K562 (cell line): ENCODE data around the gene NDUFB3. TPM values are rescaled to one million over a fixed set of nuclear protein-coding genes. Genes with fewer than 3 reads are reported as not detected.

ENCODE experiments used
- ATAC-seq: fragments of 200-7000 bp; cut with Tn5 transposase; 3 replicates; pipeline ENCODE4 v1.9.1; 2020; ENCODE audit warnings: moderate library complexity
- BruUV-seq: library from RNA; stranded (reverse); fragments of 400-500 nt; replicated peaks from 2 replicates; lab custom pipeline; 2021; lab: Mats Ljungman, UMichigan
- CTCF ChIA-PET: fragments of 300-600 bp; formaldehyde crosslinking; extraction: SDS; loops from one replicate; lab custom pipeline; 2021; ENCODE audit warnings: low intra/inter-chr PET ratio; lab: Yijun Ruan, JAX
- POLR2A ChIA-PET: fragments of 300-600, 350-650 bp; sonication (Branson Sonifier 250); formaldehyde crosslinking; extraction: SDS; loops from one replicate; lab custom pipeline; 2021; ENCODE audit warnings: antibody characterized with exemption, inconsistent platforms; lab: Yijun Ruan, JAX
- DNase-seq, 4 experiments: peaks; one replicate each; pipeline versions ENCODE4 v3.0.0 to v3.0.0-alpha.2; 2011 to 2018; ENCODE audit warnings: low spot score in 3 of 4, mixed read lengths in 3 of 4; ENCODE audit errors: extremely low read depth in 1 of 4
- FAIRE-seq: peaks from 2 replicates; lab custom pipeline; 2011; peaks lifted over from hg19 to GRCh38; lab: Jason Lieb, UNC
- H2AFZ ChIP-seq: 2 replicates; pipeline ENCODE4 v1.6.0; 2011; ENCODE audit warnings: low read depth, low read length, control low read depth, inconsistent platforms
- H3K27ac ChIP-seq: fragments of 200-600 bp; 3 replicates; pipeline ENCODE4 v1.8.0; 2011; ENCODE audit warnings: low read depth, mild to moderate bottlenecking, control low read depth, inconsistent platforms, low read length, moderate library complexity, mixed read lengths; ENCODE audit errors: extremely low read depth
- H3K27me3 ChIP-seq, 2 experiments: fragments of 300-600 bp in 1 of 2; 2 replicates in 1 of 2; 3 replicates in 1 of 2; pipeline versions ENCODE4 v1.6.0 to v1.8.0; 2011; ENCODE audit warnings: inconsistent platforms in 2 of 2, low read length in 2 of 2, mild to moderate bottlenecking in 1 of 2, mixed read lengths in 1 of 2, moderate library complexity in 1 of 2; ENCODE audit not compliant: control insufficient read depth in 2 of 2, insufficient read depth in 2 of 2
- H3K36me3 ChIP-seq: fragments of 300-600 bp; 3 replicates; pipeline ENCODE4 v1.8.0; 2011; ENCODE audit warnings: mild to moderate bottlenecking, low read length, inconsistent platforms; ENCODE audit not compliant: control insufficient read depth, insufficient read depth
- H3K4me1 ChIP-seq, 2 experiments: fragments of 200-600 bp in 1 of 2; replicated peaks in 1 of 2; 2 replicates in 1 of 2; 3 replicates in 1 of 2; pipeline versions ENCODE4 v1.5.1 to v1.8.0; 2011; ENCODE audit warnings: inconsistent platforms in 2 of 2, low read length in 2 of 2, mild to moderate bottlenecking in 1 of 2, mixed read lengths in 1 of 2, moderate library complexity in 1 of 2; ENCODE audit not compliant: control insufficient read depth in 2 of 2, insufficient read depth in 2 of 2
- H3K4me2 ChIP-seq: 2 replicates; pipeline ENCODE4 v1.6.1; 2011; ENCODE audit warnings: low read length, control low read depth, inconsistent platforms, mixed read lengths; ENCODE audit not compliant: insufficient read depth
- H3K4me3 ChIP-seq: fragments of 200-600 bp; sonication (generic), shearing (Covaris generic); 2 replicates; pipeline ENCODE4 v1.5.1; 2016; ENCODE audit warnings: control low read depth, inconsistent platforms
- H3K79me2 ChIP-seq: fragments of 200-600 bp; 3 replicates; pipeline ENCODE4 v1.8.0; 2011; ENCODE audit warnings: low read length, inconsistent platforms; ENCODE audit not compliant: control insufficient read depth, insufficient read depth
- H3K9ac ChIP-seq, 2 experiments: 2 replicates each; pipeline versions ENCODE4 v1.6.0 to v1.6.1; 2011; ENCODE audit warnings: low read depth in 2 of 2, low read length in 2 of 2, control low read depth in 1 of 2, inconsistent platforms in 1 of 2, mild to moderate bottlenecking in 1 of 2, mixed read lengths in 1 of 2; ENCODE audit not compliant: insufficient read depth in 1 of 2
- H3K9me1 ChIP-seq: one replicate; pipeline ENCODE4 v1.6.0; 2011; ENCODE audit warnings: inconsistent platforms, mild to moderate bottlenecking, low read length, moderate library complexity; ENCODE audit not compliant: control insufficient read depth, insufficient read depth
- H3K9me3 ChIP-seq: replicated peaks from 2 replicates; pipeline ENCODE4 v1.5.1; 2011; ENCODE audit warnings: low read depth, low read length, inconsistent platforms; ENCODE audit not compliant: control insufficient read depth, insufficient read depth
- H4K20me1 ChIP-seq: replicated peaks from 2 replicates; pipeline ENCODE4 v1.6.1; 2011; ENCODE audit warnings: low read length, inconsistent platforms, mixed read lengths; ENCODE audit not compliant: control insufficient read depth, insufficient read depth
- ARID1B ChIP-seq: fragments of 450-650 bp; IDR thresholded peaks from 2 replicates; pipeline ENCODE4 v1.6.1; 2016; ENCODE audit warnings: antibody characterized with exemption, mild to moderate bottlenecking, inconsistent platforms
- BHLHE40 ChIP-seq: IDR thresholded peaks from 2 replicates; pipeline ENCODE4 v1.6.1; 2011; ENCODE audit warnings: low read length, improper control_type of control experiment
- EGR1 ChIP-seq: fragments of 450-650 bp; conservative IDR thresholded peaks from 2 replicates; pipeline ENCODE4 v1.6.1; 2017; ENCODE audit warnings: mild to moderate bottlenecking
- FOXK2 ChIP-seq, 2 experiments: fragments of 450-650 bp; IDR thresholded peaks in 1 of 2; conservative IDR thresholded peaks in 1 of 2; 2 replicates each; pipeline ENCODE4 v1.6.1; 2016; ENCODE audit warnings: low read depth in 2 of 2, mild to moderate bottlenecking in 1 of 2
- GTF2F1 ChIP-seq: IDR thresholded peaks from 2 replicates; pipeline ENCODE4 v1.6.1; 2011; ENCODE audit warnings: low read depth, low read length, improper control_type of control experiment
- HMG20B ChIP-seq: fragments of 250-450 bp; sonication (Bioruptor Pico); IDR thresholded peaks from 2 replicates; pipeline ENCODE4 v1.5.0; 2021; ENCODE audit warnings: mild to moderate bottlenecking
- POLR2B ChIP-seq: fragments of 450-650 bp; IDR thresholded peaks from 2 replicates; pipeline ENCODE4 v1.6.1; 2018; ENCODE audit warnings: low read depth; ENCODE audit not compliant: partially characterized antibody
- POU5F1 ChIP-seq: fragments of 150-350 bp; IDR thresholded peaks from 2 replicates; pipeline ENCODE4 v1.6.1; 2014; ENCODE audit warnings: borderline replicate concordance, low read length, low read depth, mild to moderate bottlenecking; ENCODE audit not compliant: partially characterized antibody
- RFX5 ChIP-seq: IDR thresholded peaks from 2 replicates; pipeline ENCODE4 v1.6.1; 2011; ENCODE audit warnings: low read depth, mild to moderate bottlenecking, improper control_type of control experiment, low read length
- SMARCA5 ChIP-seq: fragments of 450-650 bp; IDR thresholded peaks from 2 replicates; pipeline ENCODE4 v1.6.1; 2016
- STAT5A ChIP-seq: IDR thresholded peaks from 2 replicates; pipeline ENCODE4 v1.6.1; 2012; ENCODE audit warnings: low read length, inconsistent platforms, borderline replicate concordance
- TBL1XR1 ChIP-seq, 2 experiments: IDR thresholded peaks; 2 replicates each; pipeline ENCODE4 v1.6.1; 2012; ENCODE audit warnings: improper control_type of control experiment in 2 of 2, low read length in 2 of 2, mild to moderate bottlenecking in 1 of 2
- ZBTB7A ChIP-seq: IDR thresholded peaks from 2 replicates; pipeline ENCODE4 v1.6.1; 2011; ENCODE audit warnings: low read depth, mild to moderate bottlenecking, low read length, moderate library complexity, borderline replicate concordance; ENCODE audit not compliant: control insufficient read depth
- WGBS: fragments of 100-300 bp; shearing (Covaris generic); methylation state at CpG from one replicate; pipeline ENCODE4 v1.1.6; 2016; ENCODE audit warnings: low coverage, mixed read lengths; ENCODE audit not compliant: insufficient coverage; ENCODE audit errors: missing lambda C conversion rate; 5-methylcytosine and 5-hydroxymethylcytosine counted together
- in situ Hi-C: fragments of 300-500 bp; cut with MboI; formaldehyde crosslinking; loops from 4 replicates; pipeline ENCODE4 v1.15.0; 2018; ENCODE audit warnings: inconsistent platforms, mixed read lengths
- intact Hi-C: fragments of 100-400 bp; cut with micrococcal nuclease; formaldehyde crosslinking; loops from 2 replicates; pipeline ENCODE4 v1.14.2; 2022
- polyA plus RNA-seq, 8 experiments: library from polyadenylated mRNA; depleted of rRNA in 4 of 8; stranded (reverse) in 5 of 8; unstranded in 3 of 8; fragments of >200 nt; fragmentation: Nextera tagmentation in 2 of 8; fragmentation: Illumina TruSeq in 1 of 8; extraction: Ambion mirVana in 2 of 8; extraction: Trizol in 1 of 8; gene quantifications; 2 replicates each; pipeline versions ENCODE4 v1.2.1 to v1.2.3, GENCODE V29; 2011 to 2014; ENCODE audit warnings: inconsistent platforms in 1 of 8, missing spikeins in 1 of 8
- total RNA-seq, 7 experiments: library from RNA; depleted of rRNA in 6 of 7; stranded (reverse); fragments of >200 nt in 6 of 7; fragmentation: Illumina TruSeq in 2 of 7; extraction: Trizol in 2 of 7; gene quantifications; 2 replicates each; pipeline versions ENCODE4 v1.2.1 to v1.2.3, GENCODE V29; 2011 to 2021; ENCODE audit warnings: low replicate concordance in 1 of 7
- TF ChIP-seq, protein P1 (sequence below): fragments of 450-650 bp; IDR thresholded peaks from 2 replicates; pipeline ENCODE4 v1.6.1; 2018; ENCODE audit not compliant: partially characterized antibody
- TF ChIP-seq, protein P2 (sequence below): fragments of 450-650 bp; IDR thresholded peaks from 2 replicates; pipeline ENCODE4 v1.6.1; 2016; ENCODE audit warnings: antibody characterized with exemption
- TF ChIP-seq, protein P3 (sequence below), 2 experiments: fragments of 450-650 bp; IDR thresholded peaks; 2 replicates each; pipeline ENCODE4 v1.6.1; 2016

Gene NDUFB3
- total and polyA plus RNA-seq, 9 of the 15 experiments (the other 6 are each of a cell fraction or from before 2014, with no cell fraction given): 126 to 786 (median 156) TPM

DNA sequence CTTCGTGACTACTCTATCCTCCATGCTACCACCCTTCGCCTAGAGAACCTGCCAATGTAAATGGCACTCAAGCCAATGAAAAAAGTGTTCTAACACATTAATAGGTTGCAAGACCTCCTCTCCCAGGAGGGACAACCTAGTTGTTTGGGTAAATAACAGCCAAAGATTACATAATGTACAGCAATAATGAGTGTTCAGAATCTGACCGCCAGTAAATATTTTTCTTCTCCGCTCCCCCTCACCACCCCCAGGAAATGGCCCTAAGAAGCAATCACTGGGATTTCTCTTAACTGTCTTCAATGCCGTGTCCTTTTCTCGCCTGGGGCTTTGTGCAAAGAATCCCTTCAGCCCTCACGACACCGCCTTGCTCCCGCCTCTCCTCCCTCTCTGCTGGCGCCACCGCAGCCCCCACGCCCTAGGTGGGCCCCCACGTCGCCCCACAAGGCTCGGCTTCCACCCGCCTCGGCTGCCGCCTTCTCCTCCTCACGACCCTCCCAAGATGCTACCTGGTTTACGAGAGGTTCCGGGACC lies 788 bp upstream of the NDUFB3 start:
- no peaks in the 10 kb centered on the region for H3K9me3 ChIP-seq
- POLR2A ChIA-PET: interaction anchor here (0.7 kb wide), 2 partner anchors 46 to 87 kb away, joined by 3 to 5 read pairs; no protein-coding TSS in a partner anchor
- CTCF ChIA-PET: no interaction called here
- DNase-seq (peak in 2 of 4 experiments; percentile 51 to 54), FAIRE-seq (no peak), ATAC-seq (peak; percentile 69)
- peaks cover 4% of the 10 kb centered on the region; the same call in 1 of the 2 replicates for H4K20me1 ChIP-seq
- BruUV-seq: TSS peak; percentile 63
- peaks cover 93% of the 10 kb centered on the region for H3K79me2 ChIP-seq
- peaks cover 3% of the 10 kb centered on the region for H3K9me1 ChIP-seq
- in situ Hi-C loops: loop anchor here (10.0 kb wide), 1 partner anchor 166 kb away; no protein-coding TSS in a partner anchor
- peaks cover 9% of the 10 kb centered on the region; the same call in 1 of the 3 replicates for H3K36me3 ChIP-seq
- intact Hi-C loops: loop anchor here (2.0 to 5.0 kb wide), 2 partner anchors 48 to 161 kb away; no protein-coding TSS in a partner anchor
- peak overlapping the region; percentile 83 for H3K4me3 ChIP-seq
- peak overlapping the region; percentile 99 for H3K27ac ChIP-seq
- no peaks in the 10 kb centered on the region for H3K27me3 ChIP-seq
- peak overlapping the region; percentile 91 to 92 for H3K9ac ChIP-seq
- WGBS: 0% methylated on average over 6 of the region's 21 CpGs
- H2AFZ ChIP-seq: peak overlapping the region; percentile 99
- peaks cover 4 to 8% of the 10 kb centered on the region in 2 experiments; a peak in 3 of 5 replicates for H3K4me1 ChIP-seq
- peak overlapping the region; percentile 91 for H3K4me2 ChIP-seq
- TF ChIP-seq POLR2B (peak; percentile 33), STAT5A (no peak), ZBTB7A (peak; percentile 63; the same call in 1 of the 2 replicates), TBL1XR1 (IDR thresholded peaks at IDR 0.05; ENCODE audit: low read length in 2 of 2) (no peak), GTF2F1 (0 out of 2 replicates have a peak, but pooled peaks have one; percentile 7), EGR1 (peak; percentile 52), FOXK2 (conservative IDR thresholded peaks at IDR 0.05 in 1 of 2, IDR thresholded peaks at IDR 0.05 in 1 of 2; ENCODE audit: low read depth in 2 of 2) (no peak), RFX5 (no peak), ARID1B (peak; percentile 42), HMG20B (CRISPR knock-in tag) (no peak), POU5F1 (no peak), SMARCA5 (no peak), BHLHE40 (no peak)
- TF ChIP-seq, protein P1, sequence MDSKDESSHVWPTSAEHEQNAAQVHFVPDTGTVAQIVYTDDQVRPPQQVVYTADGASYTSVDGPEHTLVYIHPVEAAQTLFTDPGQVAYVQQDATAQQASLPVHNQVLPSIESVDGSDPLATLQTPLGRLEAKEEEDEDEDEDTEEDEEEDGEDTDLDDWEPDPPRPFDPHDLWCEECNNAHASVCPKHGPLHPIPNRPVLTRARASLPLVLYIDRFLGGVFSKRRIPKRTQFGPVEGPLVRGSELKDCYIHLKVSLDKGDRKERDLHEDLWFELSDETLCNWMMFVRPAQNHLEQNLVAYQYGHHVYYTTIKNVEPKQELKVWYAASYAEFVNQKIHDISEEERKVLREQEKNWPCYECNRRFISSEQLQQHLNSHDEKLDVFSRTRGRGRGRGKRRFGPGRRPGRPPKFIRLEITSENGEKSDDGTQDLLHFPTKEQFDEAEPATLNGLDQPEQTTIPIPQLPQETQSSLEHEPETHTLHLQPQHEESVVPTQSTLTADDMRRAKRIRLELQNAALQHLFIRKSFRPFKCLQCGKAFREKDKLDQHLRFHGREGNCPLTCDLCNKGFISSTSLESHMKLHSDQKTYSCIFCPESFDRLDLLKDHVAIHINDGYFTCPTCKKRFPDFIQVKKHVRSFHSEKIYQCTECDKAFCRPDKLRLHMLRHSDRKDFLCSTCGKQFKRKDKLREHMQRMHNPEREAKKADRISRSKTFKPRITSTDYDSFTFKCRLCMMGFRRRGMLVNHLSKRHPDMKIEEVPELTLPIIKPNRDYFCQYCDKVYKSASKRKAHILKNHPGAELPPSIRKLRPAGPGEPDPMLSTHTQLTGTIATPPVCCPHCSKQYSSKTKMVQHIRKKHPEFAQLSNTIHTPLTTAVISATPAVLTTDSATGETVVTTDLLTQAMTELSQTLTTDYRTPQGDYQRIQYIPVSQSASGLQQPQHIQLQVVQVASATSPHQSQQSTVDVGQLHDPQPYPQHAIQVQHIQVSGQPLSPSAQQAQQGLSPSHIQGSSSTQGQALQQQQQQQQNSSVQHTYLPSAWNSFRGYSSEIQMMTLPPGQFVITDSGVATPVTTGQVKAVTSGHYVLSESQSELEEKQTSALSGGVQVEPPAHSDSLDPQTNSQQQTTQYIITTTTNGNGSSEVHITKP: peak; percentile 57
- TF ChIP-seq, protein P2, sequence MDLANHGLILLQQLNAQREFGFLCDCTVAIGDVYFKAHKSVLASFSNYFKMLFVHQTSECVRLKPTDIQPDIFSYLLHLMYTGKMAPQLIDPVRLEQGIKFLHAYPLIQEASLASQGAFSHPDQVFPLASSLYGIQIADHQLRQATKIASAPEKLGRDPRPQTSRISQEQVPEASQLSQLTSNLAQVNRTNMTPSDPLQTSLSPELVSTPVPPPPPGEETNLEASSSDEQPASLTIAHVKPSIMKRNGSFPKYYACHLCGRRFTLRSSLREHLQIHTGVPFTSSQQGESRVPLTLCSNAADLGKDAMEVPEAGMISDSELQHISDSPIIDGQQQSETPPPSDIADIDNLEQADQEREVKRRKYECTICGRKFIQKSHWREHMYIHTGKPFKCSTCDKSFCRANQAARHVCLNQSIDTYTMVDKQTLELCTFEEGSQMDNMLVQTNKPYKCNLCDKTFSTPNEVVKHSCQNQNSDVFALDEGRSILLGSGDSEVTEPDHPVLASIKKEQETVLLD: 0 out of 2 replicates have a peak, but pooled peaks have one; percentile 29
- TF ChIP-seq, protein P3, sequence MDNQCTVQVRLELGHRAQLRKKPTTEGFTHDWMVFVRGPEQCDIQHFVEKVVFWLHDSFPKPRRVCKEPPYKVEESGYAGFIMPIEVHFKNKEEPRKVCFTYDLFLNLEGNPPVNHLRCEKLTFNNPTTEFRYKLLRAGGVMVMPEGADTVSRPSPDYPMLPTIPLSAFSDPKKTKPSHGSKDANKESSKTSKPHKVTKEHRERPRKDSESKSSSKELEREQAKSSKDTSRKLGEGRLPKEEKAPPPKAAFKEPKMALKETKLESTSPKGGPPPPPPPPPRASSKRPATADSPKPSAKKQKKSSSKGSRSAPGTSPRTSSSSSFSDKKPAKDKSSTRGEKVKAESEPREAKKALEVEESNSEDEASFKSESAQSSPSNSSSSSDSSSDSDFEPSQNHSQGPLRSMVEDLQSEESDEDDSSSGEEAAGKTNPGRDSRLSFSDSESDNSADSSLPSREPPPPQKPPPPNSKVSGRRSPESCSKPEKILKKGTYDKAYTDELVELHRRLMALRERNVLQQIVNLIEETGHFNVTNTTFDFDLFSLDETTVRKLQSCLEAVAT (IDR thresholded peaks at IDR 0.05): peak in 1 of 2 experiments; percentile 19; a peak in 1 of 4 replicates
